Measurements from ENCODE around the gene CHURC1.

DNA sequence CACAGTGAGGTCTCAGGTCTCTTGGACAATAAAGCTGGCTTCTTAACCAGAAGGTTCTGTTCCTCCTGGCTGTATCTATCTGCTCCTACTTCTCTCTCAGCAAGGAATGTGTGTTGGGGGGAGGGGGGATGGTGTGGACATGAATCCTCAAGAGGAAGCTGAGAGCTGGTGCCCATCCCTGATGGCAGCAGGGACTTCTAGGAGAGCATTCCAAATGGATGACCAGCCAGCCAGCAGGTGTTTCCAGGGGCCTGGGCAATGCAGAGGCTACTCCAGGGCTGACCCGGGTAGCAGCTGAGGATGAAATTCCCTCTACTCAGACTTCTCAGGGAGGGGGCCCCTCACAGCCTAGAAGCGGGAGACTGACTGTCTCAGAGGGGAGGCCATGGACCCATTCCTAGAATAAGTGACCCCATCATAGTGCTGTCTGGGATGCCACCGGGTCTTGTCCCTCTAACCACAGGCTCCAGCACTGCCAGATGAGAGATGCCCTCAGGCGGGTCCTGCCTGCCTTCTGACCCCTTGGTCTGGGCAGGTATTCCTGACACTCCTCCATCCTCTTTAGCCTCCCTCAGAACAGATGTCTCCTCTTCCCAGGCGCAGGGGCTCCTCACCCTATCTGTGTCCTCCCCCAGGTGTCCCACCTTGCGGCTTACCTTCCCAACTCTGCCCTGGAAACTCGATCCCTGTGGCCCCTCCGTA is 56.7 kb downstream of the CHURC1 start:
- TF ChIP-seq, protein P1, sequence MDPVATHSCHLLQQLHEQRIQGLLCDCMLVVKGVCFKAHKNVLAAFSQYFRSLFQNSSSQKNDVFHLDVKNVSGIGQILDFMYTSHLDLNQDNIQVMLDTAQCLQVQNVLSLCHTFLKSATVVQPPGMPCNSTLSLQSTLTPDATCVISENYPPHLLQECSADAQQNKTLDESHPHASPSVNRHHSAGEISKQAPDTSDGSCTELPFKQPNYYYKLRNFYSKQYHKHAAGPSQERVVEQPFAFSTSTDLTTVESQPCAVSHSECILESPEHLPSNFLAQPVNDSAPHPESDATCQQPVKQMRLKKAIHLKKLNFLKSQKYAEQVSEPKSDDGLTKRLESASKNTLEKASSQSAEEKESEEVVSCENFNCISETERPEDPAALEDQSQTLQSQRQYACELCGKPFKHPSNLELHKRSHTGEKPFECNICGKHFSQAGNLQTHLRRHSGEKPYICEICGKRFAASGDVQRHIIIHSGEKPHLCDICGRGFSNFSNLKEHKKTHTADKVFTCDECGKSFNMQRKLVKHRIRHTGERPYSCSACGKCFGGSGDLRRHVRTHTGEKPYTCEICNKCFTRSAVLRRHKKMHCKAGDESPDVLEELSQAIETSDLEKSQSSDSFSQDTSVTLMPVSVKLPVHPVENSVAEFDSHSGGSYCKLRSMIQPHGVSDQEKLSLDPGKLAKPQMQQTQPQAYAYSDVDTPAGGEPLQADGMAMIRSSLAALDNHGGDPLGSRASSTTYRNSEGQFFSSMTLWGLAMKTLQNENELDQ (CRISPR knock-in tag; IDR thresholded peaks at IDR 0.05; ENCODE audit: borderline replicate concordance), result no peak
- TF ChIP-seq ZBTB38 (CRISPR knock-in tag; IDR thresholded peaks at IDR 0.05) (no peak), ZNF333 (CRISPR knock-in tag; IDR thresholded peaks at IDR 0.05; ENCODE audit: borderline replicate concordance) (no peak), POLR2AphosphoS5 (IDR thresholded peaks at IDR 0.05; ENCODE audit: low read depth, low read length) (no peak), ZFP82 (CRISPR knock-in tag; IDR thresholded peaks at IDR 0.05; ENCODE audit: borderline replicate concordance) (no peak), REPIN1 (CRISPR knock-in tag; IDR thresholded peaks at IDR 0.05; ENCODE audit: borderline replicate concordance, low read depth) (no peak), MTF2 (CRISPR knock-in tag; IDR thresholded peaks at IDR 0.05; ENCODE audit: borderline replicate concordance) (no peak), LCORL (IDR thresholded peaks at IDR 0.05) (no peak), LCORL (CRISPR knock-in tag; IDR thresholded peaks at IDR 0.05) (no peak)
- TF ChIP-seq, protein P2, sequence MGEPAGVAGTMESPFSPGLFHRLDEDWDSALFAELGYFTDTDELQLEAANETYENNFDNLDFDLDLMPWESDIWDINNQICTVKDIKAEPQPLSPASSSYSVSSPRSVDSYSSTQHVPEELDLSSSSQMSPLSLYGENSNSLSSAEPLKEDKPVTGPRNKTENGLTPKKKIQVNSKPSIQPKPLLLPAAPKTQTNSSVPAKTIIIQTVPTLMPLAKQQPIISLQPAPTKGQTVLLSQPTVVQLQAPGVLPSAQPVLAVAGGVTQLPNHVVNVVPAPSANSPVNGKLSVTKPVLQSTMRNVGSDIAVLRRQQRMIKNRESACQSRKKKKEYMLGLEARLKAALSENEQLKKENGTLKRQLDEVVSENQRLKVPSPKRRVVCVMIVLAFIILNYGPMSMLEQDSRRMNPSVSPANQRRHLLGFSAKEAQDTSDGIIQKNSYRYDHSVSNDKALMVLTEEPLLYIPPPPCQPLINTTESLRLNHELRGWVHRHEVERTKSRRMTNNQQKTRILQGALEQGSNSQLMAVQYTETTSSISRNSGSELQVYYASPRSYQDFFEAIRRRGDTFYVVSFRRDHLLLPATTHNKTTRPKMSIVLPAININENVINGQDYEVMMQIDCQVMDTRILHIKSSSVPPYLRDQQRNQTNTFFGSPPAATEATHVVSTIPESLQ (CRISPR knock-in tag; conservative IDR thresholded peaks at IDR 0.05), result no peak
- TF ChIP-seq, protein P3, sequence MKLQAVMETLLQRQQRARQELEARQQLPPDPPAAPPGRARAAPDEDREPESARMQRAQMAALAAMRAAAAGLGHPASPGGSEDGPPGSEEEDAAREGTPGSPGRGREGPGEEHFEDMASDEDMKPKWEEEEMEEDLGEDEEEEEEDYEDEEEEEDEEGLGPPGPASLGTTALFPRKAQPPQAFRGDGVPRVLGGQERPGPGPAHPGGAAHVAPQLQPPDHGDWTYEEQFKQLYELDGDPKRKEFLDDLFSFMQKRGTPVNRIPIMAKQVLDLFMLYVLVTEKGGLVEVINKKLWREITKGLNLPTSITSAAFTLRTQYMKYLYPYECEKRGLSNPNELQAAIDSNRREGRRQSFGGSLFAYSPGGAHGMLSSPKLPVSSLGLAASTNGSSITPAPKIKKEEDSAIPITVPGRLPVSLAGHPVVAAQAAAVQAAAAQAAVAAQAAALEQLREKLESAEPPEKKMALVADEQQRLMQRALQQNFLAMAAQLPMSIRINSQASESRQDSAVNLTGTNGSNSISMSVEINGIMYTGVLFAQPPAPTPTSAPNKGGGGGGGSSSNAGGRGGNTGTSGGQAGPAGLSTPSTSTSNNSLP (IDR thresholded peaks at IDR 0.05; ENCODE audit: low read depth, low read length), result no peak
- TF ChIP-seq, protein P4, sequence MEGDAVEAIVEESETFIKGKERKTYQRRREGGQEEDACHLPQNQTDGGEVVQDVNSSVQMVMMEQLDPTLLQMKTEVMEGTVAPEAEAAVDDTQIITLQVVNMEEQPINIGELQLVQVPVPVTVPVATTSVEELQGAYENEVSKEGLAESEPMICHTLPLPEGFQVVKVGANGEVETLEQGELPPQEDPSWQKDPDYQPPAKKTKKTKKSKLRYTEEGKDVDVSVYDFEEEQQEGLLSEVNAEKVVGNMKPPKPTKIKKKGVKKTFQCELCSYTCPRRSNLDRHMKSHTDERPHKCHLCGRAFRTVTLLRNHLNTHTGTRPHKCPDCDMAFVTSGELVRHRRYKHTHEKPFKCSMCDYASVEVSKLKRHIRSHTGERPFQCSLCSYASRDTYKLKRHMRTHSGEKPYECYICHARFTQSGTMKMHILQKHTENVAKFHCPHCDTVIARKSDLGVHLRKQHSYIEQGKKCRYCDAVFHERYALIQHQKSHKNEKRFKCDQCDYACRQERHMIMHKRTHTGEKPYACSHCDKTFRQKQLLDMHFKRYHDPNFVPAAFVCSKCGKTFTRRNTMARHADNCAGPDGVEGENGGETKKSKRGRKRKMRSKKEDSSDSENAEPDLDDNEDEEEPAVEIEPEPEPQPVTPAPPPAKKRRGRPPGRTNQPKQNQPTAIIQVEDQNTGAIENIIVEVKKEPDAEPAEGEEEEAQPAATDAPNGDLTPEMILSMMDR (CRISPR knock-in tag; IDR thresholded peaks at IDR 0.05), result no peak
